AG08396 (cell line): ENCODE results near the gene UQCR10.

Source experiments
- DNase-seq: peaks from one replicate; pipeline ENCODE4 v3.0.0; 2012; ENCODE audit warnings: low spot score, mixed read lengths

Gene UQCR10

GRCh38 chr22:29762263-29762662, 4.9 kb upstream of the UQCR10 start:
- DNase-seq = no peak

- DNase-seq = no peak
These were observed 1.1 kb upstream of the UQCR10 start for GRCh38 chr22:29765905-29766631.

GRCh38 chr22:29766632-29767170, 468 bp upstream of the UQCR10 start, which contains the start of gene ZMAT5:
TSS of gene ZMAT5 (minus strand) at chr22:29767007. CDS start at chr22:29748544, 18,463 bp downstream.
- DNase-seq = peak; percentile 97

- DNase-seq = no peak
These were observed 1.0 kb downstream of the UQCR10 start for GRCh38 chr22:29768052-29768693.

- no peak for DNase-seq
These were observed 2.7 kb downstream of the UQCR10 start for GRCh38 chr22:29769723-29770321.

GRCh38 chr22:29772170-29772641, 5.0 kb downstream of the UQCR10 start:
- DNase-seq = peak; percentile 57

- DNase-seq = no peak
These were observed 6.1 kb downstream of the UQCR10 start for GRCh38 chr22:29773233-29773632.

- no peak for DNase-seq
These were observed 13.1 kb downstream of the UQCR10 start for GRCh38 chr22:29780220-29780619.

GRCh38 chr22:29780748-29781676, 13.8 kb downstream of the UQCR10 start:
- DNase-seq = peak; percentile 83

GRCh38 chr22:29782061-29782845, 15.1 kb downstream of the UQCR10 start:
- peak; percentile 66 for DNase-seq

- DNase-seq = peak; percentile 35
These were observed 17.5 kb downstream of the UQCR10 start for GRCh38 chr22:29784451-29785361.

- no peak for DNase-seq
These were observed 18.9 kb downstream of the UQCR10 start for GRCh38 chr22:29786031-29786430.

- no peak for DNase-seq
These were observed 20.3 kb downstream of the UQCR10 start for GRCh38 chr22:29787371-29787980.

- DNase-seq = no peak
These were observed 21.4 kb downstream of the UQCR10 start for GRCh38 chr22:29788339-29789279.

- no peak for DNase-seq
These were observed 22.9 kb downstream of the UQCR10 start for GRCh38 chr22:29790061-29790460.

GRCh38 chr22:29793396-29793795, 26.2 kb downstream of the UQCR10 start:
- DNase-seq = no peak

- DNase-seq = no peak
These were observed 28.5 kb downstream of the UQCR10 start for GRCh38 chr22:29795663-29796062.

GRCh38 chr22:29797351-29797750, 30.2 kb downstream of the UQCR10 start:
- DNase-seq = no peak
